NCI-H1048 (cell line): ENCODE results near the gene AFAP1L2.

ENCODE experiments used
- DNase-seq: peaks from one replicate; lab custom pipeline; 2025; lab: John Stamatoyannopoulos, UW

AFAP1L2 gene

DNA sequence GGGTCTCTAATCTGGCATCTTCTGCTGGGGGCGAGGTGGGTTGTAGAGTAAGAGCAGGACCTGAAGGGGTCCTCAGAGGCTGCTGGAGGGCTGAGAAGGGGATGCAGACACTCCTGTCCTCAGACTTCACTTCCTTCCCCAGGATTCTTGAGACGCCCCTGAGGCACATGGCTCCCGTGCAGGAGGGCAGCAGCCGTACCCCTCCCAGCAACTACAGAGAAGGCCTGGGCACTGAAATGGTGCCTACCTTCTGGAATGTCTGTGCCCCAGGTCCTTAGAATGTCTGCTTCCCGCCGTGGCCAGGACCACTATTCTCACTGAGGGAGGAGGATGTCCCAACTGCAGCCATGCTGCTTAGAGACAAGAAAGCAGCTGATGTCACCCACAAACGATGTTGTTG lies 113.2 kb downstream of the AFAP1L2 start:
- DNase-seq, result no peak

GRCh38 chr10:114290038-114290437 lies 114.3 kb downstream of the AFAP1L2 start:
- DNase-seq, result no peak

DNA sequence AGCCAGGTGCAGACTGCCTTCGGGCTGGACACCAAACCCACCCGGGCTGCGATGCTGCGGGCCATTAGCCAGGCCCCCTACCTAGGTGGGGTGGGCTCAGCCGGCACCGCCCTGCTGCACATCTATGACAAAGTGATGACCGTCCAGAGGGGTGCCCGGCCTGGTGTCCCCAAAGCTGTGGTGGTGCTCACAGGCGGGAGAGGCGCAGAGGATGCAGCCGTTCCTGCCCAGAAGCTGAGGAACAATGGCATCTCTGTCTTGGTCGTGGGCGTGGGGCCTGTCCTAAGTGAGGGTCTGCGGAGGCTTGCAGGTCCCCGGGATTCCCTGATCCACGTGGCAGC lies 115.2 kb downstream of the AFAP1L2 start:
- DNase-seq, result no peak

DNA sequence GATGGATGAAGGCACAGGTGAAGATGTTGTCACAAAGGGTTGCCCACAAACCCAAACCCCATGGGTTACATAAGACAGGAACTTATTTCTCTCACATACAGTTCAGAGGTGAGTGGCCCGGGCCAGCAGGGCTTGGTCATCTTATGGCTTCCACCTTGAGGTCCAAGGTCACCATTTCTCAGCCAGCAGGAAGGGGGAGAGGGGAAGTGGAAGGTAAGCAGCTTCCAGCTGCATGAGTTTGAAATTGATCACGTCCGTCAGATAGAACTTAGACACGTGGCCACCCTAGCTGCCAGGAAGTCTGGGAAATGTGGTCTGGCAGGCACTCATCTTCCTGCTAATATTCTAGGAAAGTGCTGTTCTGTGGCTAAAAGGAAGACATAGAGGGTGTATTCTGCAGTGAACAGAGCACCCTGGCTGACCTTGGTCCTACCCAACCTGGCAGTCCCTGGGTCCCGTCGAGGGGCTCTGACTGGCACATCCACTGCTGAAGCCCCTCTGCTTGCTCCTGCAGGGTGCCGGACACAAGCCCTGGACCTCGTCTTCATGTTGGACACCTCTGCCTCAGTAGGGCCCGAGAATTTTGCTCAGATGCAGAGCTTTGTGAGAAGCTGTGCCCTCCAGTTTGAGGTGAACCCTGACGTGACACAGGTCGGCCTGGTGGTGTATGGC lies 115.7 kb downstream of the AFAP1L2 start:
- no peak for DNase-seq

GRCh38 chr10:114286921-114287320 lies 117.4 kb downstream of the AFAP1L2 start:
- DNase-seq, result no peak

DNA sequence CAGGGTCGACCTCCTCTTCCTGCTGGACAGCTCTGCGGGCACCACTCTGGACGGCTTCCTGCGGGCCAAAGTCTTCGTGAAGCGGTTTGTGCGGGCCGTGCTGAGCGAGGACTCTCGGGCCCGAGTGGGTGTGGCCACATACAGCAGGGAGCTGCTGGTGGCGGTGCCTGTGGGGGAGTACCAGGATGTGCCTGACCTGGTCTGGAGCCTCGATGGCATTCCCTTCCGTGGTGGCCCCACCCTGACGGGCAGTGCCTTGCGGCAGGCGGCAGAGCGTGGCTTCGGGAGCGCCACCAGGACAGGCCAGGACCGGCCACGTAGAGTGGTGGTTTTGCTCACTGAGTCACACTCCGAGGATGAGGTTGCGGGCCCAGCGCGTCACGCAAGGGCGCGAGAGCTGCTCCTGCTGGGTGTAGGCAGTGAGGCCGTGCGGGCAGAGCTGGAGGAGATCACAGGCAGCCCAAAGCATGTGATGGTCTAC lies 118.3 kb downstream of the AFAP1L2 start:
- DNase-seq, result no peak

DNA sequence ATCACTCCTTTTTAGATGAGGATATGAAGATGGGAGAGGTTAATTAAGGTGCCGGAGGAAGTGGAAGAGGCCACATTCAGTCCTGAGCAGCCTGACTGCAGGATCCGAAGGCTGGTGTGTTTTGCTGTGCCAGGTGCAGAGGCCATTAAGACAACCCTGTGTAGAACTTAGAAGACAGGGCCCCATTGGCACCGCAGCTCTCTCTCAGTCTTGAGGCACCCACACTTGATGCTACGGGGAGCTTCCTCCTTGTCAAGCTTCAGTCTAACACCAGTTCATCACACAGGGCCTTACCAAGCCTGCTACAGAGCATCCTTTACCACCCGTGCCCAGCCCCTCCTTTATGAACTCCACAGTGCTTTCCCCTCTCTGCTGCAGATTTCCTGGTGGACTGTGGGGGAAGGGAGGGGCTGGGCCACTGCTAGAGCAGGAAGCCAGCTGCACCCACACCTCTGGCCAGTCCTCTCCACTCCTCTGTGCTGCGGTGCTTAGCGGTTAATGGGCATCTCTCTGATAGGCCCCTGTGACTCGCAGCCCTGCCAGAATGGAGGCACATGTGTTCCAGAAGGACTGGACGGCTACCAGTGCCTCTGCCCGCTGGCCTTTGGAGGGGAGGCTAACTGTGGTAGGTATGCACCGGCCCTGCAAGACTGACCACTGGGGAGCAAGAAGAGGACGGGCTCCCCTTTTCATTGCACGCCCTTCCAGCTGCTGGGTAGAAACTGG lies 119.8 kb downstream of the AFAP1L2 start:
- no peak for DNase-seq

DNA sequence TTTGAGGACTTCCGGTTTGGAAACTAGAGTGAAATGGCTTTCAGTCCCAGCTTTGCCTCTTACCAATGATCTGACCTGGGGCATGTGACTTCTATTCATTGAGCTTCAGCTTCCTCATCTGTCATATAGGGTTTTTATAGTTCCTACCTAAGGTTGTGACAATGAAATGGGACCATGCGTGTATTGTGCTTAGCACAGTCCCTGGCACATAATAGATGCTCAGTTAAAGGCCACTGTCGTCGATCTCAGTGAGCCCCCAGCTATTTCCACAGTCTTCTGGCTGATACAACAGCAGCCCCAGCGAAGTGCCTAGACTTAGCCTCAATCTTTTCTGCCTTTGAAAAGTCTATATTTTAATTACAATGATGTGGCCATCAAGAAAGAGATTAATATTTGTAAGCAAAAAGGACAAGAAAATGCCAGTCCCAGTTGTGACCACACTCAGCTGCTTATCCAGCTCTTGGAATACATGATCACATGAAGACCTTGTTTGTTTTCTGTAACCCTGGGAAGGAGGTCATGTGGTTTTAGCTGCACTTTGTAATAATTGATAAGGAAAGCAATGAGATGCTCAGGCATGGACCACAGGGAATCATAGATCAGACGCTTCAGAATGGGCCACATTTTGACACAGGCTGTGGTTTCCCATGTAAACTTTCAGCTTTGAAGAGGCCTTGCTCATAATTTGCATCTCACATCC lies 120.6 kb downstream of the AFAP1L2 start:
- DNase-seq, result no peak

DNA sequence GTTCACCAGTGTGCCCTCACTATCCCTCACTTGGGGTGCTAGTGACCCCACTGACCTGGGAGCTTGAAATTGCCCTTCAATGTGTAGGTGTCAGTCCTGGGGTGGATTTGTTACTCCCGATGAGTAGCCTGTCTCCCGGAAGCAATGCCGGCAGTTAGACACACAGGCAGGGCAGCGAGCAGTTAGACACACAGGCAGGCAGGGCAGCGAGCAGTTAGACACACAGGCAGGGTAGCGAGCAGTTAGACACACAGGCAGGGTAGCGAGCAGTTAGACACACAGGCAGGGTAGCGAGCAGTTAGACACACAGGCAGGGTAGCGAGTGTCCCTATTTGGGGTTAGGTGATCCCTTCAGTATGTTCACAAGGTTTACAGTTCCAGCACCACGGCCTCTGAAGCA lies 121.2 kb downstream of the AFAP1L2 start:
- DNase-seq, result no peak

GRCh38 chr10:114282526-114282925 lies 121.8 kb downstream of the AFAP1L2 start:
- no peak for DNase-seq

GRCh38 chr10:114281461-114281860 lies 122.8 kb downstream of the AFAP1L2 start:
- no peak for DNase-seq

DNA sequence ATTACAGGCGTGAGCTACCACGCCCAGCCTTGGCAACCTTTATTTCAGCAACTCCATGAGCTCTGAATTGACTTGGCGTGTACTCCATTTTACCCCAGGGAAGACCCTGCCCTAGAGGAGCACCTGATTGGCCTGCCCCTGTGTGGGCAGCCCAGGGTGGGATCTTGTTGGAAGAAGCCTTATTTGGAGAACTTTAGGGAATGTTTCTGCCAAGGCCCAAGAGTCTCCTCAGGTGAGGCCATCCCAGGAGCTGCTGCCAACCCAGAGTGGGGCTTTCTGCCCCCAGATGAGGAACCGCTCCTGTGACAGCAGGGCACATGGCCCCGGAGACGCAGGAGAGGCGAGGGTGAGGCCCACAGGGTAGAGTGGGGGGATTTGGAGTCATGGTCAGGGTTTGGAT lies 123.3 kb downstream of the AFAP1L2 start:
- DNase-seq, result no peak

- no peak for DNase-seq
Measured at GRCh38 chr10:114279901-114280644, 124.2 kb downstream of the AFAP1L2 start.

GRCh38 chr10:114279289-114279688 lies 125.0 kb downstream of the AFAP1L2 start:
- no peak for DNase-seq

DNA sequence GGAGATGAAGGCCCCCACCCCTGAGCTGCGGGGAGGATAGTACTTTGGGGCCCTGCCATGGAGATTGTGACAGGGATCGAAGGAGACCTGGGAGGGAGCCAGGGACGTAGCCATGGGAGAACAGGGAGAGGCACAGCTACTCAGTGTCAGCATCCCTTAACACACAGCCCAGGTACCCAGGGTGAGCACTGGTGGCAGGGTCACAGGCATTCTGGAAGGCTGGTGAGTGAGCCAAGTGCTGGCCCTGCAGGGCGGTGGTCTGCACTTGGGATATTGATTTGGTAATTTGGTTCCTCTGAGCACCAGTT lies 125.5 kb downstream of the AFAP1L2 start:
- DNase-seq, result no peak

DNA sequence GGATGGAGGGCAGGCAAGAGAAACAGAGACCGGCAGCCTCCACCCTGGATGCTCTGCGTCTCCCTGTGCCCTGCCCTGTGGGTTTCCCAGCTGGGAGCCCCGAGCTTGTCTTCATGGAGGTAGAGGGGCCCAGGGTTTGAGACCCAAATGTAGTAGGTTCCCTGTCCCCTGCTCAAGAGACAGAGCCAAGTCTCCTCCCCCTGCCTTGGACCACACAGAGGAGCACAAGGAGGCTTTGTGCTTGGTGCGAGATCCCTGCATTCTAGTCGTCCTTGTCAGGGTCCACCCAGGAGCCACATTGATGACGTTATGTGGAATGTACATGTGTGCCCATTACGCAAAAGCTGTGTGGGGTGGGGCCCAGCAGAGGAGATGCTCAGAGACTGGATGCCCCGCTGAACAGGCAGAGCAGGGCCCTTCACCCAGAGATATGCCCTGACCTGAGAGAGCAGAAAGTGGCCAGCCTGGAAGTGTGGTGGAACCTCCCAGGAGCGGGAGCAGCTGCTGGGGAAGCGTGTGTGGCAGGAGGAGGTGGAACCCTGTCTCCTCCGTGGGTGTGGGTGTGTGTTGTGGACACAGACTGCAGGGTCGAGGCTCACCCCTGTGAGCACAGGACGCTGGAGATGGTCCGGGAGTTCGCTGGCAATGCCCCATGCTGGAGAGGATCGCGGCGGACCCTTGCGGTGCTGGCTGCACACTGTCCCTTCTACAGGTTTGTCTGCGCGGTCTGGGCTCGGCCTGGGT lies 126.0 kb downstream of the AFAP1L2 start:
- no peak for DNase-seq

- no peak for DNase-seq
Measured at GRCh38 chr10:114276671-114277070, 127.6 kb downstream of the AFAP1L2 start.

DNA sequence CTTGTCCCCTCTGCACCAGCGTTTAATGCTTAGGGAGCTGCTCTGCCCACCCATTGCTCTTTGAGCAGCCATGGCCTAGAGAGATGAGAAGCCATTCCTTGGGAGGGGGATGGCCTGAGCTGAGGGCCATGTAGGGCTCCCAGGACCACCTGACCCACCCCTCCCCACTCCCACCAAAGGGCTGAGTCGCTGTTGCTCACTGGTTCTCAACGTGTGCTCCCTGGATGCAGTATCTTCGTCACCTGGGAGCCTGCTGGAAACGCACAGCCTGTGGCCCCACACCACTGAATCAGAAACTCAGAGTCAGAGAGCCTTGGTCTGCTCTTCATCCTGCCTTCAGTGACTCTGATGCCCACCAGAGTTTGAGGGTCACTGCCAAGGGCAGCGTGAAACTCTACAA lies 128.2 kb downstream of the AFAP1L2 start:
- no peak for DNase-seq

DNA sequence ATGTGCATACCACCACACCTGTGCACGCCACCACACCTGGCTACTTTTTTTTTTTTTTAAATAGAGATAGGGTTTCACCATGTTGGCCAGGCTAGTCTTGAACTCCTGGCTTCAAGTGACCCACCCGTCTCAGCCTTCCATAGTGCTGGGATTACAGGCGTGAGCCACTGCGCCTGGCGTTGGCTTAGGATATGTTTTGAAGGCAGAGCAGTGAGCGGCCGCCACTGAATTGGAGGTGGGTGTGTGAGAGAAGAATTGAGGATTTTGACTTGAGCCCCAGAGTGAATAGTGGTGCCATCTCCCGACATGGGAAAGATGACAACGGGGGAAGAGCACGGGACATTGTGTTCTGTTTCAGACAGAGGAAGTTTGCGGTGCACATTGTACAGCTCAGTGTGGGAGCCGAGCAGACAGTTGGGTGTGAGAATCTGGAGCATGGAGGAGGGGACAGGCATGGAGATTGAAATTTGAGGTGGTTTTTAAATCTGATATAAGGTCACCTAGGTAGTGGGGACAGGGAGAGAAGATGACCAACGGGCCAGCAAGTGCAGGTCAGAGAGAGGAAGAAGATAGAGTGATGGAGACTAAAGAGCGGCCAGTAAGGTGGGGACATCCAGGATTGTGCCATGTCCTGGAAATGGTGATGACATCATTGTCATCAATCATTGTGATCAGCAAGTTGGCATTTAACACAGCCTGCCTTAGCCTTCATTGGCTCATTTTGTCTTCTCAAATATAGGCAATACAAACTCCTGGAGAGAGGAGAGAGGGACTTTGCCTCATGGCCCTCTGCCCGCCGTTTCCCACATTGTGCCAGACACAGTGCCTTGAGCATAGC lies 129.5 kb downstream of the AFAP1L2 start:
- no peak for DNase-seq

DNA sequence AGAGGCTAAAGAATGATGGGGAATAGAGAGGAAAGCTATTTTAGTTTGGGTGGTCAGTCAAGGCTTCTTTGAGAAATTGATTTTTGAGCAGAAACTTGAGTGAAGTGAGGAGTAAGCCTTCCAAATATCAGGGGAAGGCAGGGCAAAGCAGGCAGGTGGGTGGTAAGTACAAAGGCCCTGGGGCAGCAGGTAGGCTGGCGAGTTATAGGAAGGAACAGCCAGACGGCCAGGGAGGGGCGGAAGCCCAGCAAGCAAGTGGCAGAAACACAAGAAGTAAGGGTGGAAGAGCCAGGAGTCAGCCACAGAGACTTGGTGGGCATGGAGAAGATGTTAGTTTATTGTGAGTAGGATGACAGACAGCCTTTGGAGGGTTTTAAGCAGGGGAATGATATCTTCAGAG lies 130.4 kb downstream of the AFAP1L2 start:
- DNase-seq, result no peak

DNA sequence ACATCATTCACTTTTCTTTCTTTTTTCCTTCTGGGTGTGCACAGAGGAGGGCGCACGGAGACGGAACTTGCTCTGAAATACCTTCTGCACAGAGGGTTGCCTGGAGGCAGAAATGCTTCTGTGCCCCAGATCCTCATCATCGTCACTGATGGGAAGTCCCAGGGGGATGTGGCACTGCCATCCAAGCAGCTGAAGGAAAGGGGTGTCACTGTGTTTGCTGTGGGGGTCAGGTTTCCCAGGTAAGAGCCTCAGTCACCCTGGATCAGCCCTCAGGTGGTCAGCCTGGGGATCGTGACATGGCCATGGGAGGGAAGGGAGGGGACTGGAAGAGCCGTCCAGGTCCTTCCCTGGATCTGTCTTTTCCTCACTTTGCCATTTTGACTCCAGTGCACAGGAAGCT lies 131.6 kb downstream of the AFAP1L2 start:
- no peak for DNase-seq
